PFSK-1 (cell line): ENCODE measurements around the gene ARSD.

Experiments
- FOXP2 ChIP-seq: optimal IDR thresholded peaks from 2 replicates; pipeline ENCODE3; 2011; ENCODE audit warnings: borderline replicate concordance, control low read depth, inconsistent platforms; ENCODE audit not compliant: insufficient read depth; ENCODE audit errors: extremely low read length, extremely low read depth
- POLR2AphosphoS5 ChIP-seq: IDR thresholded peaks from 2 replicates; pipeline ENCODE4 v1.6.1; 2012; ENCODE audit warnings: low read depth, mild to moderate bottlenecking, control low read depth, low read length, moderate library complexity
- REST ChIP-seq, 2 experiments: IDR thresholded peaks; 2 replicates each; pipeline versions ENCODE4 v1.6.1 to v1.8.0; 2011 to 2012; ENCODE audit warnings: low read depth in 2 of 2, low read length in 2 of 2, control low read depth in 1 of 2, inconsistent platforms in 1 of 2, mild to moderate bottlenecking in 1 of 2, moderate library complexity in 1 of 2; ENCODE audit not compliant: insufficient read depth in 1 of 2
- SIN3A ChIP-seq: IDR thresholded peaks from 2 replicates; pipeline ENCODE4 v1.6.1; 2012; ENCODE audit warnings: mild to moderate bottlenecking, low read length, moderate library complexity, borderline replicate concordance; ENCODE audit not compliant: insufficient read depth
- TAF1 ChIP-seq: IDR thresholded peaks from 2 replicates; pipeline ENCODE4 v1.6.1; 2012; ENCODE audit warnings: low read length, control low read depth, borderline replicate concordance; ENCODE audit not compliant: insufficient read depth

GRCh38 chrX:2859197-2859797, 69.8 kb downstream of the ARSD start:
- TF ChIP-seq TAF1 (no peak), POLR2AphosphoS5 (no peak), REST (IDR thresholded peaks at IDR 0.05; ENCODE audit: insufficient read depth in 1 of 2, low read depth in 2 of 2, low read length in 2 of 2) (no peak), FOXP2 (no peak), SIN3A (no peak)
